Smooth muscle cell of the brain vasculature (primary cell): ENCODE measurements around the gene IFI44.

Experiments used
- DNase-seq: peaks from one replicate; pipeline ENCODE4 v3.0.0-alpha.2; 2012; ENCODE audit warnings: low read depth, low spot score

Gene IFI44, protein sequence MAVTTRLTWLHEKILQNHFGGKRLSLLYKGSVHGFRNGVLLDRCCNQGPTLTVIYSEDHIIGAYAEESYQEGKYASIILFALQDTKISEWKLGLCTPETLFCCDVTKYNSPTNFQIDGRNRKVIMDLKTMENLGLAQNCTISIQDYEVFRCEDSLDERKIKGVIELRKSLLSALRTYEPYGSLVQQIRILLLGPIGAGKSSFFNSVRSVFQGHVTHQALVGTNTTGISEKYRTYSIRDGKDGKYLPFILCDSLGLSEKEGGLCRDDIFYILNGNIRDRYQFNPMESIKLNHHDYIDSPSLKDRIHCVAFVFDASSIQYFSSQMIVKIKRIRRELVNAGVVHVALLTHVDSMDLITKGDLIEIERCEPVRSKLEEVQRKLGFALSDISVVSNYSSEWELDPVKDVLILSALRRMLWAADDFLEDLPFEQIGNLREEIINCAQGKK

GRCh38 chr1:78649628-78650027 lies at the start of gene IFI44:
Gene IFI44, plus strand, starts transcription at chr1:78649831. Its CDS starts 365 bp downstream, at chr1:78650196.
- peak; percentile 85 for DNase-seq

DNA sequence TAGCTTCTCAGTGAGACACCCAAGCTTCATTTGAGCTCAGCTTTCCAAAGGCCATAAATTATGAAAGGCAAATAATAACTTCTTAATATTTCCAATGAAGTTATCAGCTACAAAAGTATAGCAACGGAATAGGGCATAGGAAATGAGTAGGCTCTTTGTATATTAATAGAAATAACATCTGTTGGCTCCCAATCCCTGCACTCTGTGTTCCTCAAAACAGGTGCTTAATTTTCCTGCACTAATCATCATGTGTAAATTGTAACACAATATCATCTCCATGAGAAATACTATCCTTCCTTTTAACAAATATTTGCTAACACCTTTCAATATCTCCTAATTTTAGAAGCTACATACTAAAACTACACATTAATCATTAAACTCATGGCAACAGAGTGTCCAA lies 48.6 kb upstream of the IFI44 start:
- DNase-seq, result no peak

DNA sequence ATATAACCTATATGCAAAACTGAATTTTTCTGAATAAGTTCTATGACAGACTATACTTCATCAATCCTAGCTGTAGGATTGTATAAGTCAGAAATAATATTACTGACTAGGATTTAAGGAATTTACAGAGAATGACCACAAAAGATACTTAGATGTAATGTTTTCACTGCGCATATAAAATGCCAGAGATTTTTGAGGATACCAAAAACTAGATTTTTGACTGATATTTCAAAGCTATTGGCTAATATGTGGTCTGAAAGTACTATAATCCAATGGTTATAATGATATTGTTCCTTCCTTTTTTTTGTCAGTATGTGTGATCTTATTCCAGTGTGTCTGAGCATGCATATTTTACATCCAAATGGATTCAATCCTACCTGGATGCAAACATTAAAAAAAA lies 46.4 kb upstream of the IFI44 start:
- DNase-seq, result no peak

GRCh38 chr1:78604643-78605042 lies 45.0 kb upstream of the IFI44 start:
- DNase-seq, result no peak

DNA sequence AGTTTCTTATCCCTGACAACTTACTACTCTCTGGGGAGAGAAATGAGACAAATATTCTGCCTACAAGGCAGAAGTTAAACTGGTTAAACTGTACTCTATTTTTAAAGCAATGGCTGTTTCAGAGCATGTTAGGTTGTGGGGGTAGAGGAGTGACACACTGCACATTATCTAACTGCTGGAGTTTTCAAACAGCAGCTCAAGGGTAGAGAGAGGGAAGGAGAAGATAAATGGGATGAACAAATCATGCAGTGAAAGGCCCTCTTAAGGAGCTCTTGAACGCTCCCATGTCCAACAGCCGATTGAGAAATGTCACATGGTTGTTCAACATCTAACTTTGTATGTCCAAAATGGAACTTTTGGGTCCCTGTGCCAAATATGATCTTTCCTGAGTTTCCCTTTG lies 43.4 kb upstream of the IFI44 start:
- DNase-seq, result no peak

DNA sequence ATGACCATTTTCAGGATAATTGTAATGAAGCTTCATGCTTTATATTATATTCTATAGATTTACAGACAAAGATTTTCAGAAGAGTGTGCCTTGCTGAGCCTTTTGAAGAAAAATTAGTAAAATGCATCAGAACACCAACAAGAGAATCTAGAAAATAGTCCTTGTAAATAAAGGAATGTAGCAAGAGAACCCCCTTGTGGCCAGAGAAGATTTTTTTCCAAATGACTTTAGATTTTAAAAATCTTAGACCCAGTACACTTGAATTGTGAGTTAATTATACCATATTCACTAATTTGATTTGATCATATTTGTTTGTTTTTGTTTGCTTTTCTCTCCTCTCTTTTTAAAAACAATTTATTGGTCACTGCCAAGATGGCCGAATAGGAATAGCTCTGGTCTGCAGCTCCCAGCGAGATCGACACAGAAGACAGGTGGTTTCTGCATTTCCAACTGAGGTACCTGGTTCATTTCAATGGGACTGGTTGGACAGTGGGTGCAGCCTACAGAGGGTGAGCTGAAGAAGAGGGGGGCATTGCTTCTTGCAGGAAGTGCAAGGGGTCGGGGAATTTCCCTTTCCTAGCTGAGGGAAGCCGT lies 42.2 kb upstream of the IFI44 start:
- no peak for DNase-seq

DNA sequence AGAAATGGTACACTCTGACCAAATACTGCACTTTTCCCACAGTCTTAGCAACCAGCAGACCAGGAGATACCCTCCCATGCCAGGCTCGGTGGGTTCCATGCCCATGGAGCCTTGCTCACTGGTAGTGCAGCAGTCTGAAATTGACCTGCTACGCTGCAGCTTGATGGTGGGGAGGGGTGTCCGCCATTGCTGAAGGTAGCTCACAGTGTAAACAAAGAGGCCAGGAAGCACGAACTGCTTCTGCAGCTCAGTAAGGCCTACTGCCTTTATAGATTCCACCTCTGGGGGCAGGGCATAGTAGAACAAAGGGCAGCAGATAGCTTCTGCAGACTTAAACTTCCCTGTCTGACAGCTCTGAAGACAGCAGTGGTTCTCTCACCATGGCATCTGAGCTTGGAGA lies 41.7 kb upstream of the IFI44 start:
- no peak for DNase-seq

DNA sequence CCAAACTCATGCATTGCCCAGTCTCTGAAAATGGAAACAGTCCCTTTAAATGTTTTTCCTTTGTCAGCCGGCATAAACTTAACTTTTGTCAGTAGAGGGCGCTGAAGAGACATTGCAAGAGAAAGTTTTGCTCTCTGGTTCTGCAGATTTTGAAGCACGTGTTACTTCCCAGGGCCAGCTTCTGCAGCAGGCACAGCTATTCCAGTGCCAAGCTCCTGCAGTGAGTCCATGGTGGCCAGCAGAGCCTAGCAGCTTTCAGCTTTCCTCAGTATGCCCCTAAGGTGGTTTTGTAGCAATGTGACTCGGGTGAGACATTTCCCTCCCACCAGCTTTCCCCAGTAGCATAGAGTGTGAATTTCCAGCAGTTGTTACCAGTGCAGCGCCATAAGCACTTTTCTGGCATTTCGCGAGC lies 32.0 kb upstream of the IFI44 start:
- peak; percentile 86 for DNase-seq

DNA sequence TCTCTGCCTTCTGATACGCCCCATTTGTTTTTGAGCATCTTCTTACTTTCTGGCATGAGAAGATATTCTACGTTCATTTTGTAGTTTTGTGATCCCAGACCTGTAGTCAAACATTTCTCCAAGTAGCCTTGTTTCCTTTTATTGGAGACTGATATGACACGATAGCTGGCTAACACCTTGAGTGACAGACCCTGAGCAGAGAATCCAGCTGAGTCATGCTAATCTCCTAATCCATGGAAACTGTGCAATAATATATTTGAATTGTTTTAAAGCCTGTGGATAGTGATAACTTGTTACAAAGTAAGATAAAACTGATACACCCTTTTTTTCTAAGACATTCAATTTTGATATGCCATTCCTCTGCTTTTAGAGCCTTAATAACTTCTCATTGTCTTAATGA lies 30.6 kb upstream of the IFI44 start:
- DNase-seq, result no peak

DNA sequence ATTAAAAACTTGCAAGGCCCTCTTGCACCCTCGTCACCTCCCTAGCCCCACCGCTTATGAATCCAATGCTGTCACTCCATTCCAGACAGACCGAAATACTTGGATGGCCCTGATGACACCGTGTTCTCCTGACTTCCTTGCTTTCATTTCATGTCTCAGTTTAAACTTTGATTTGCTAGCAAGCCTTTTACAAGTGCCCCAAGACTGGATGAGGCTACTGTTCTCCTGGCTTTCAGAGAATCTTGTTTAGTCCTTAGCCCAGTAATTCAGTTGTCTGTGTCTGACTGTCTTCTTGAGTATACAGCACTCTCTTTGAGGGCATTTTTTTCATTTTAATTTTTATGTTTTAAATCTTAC lies 30.2 kb upstream of the IFI44 start:
- DNase-seq, result no peak

- DNase-seq, result peak; percentile 62
These were observed 29.6 kb upstream of the IFI44 start, which contains the start of gene IFI44L for GRCh38 chr1:78619803-78620579. Gene IFI44L, plus strand, starts transcription at chr1:78620448. Its CDS starts 7,468 bp downstream, at chr1:78627916.

DNA sequence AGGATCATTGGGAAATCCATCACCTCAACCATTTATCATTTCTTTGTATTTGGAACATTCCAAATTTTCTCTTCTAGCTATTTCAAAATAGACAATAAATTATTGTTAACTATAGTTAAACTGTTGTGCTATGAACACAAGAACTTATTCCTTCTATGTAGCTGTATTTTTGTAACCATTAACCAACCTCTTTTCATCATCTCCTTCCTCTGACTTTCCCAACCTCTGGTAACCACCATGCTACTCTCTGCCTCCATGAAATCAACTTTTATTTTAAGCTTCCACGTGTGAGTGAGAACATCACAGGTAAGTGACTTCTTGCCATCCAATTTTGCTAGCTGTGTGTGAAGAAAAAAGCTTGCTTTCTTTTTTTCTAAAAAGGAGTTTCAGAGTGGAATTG lies 29.0 kb upstream of the IFI44 start:
- no peak for DNase-seq

- no peak for DNase-seq
These were observed 27.1 kb upstream of the IFI44 start for GRCh38 chr1:78622548-78622947.

DNA sequence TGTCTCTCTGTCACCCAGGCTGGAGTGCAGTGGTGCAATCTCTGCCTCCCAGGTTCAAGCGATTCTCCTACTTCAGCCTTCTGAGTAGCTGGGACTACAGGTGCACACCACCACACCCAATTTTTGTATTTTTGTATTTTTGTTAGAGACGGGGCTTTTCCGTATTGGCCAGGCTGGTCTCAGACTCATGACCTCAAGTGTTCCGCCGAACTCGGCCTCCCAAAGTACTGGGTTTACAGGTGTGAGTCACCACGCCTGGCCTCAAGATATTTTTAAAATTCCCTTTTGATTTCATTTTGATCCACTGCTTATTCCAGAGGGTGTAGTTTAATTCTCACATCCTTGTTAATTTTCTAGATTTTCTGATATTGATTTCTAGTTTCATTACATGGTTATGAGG lies 25.6 kb upstream of the IFI44 start:
- no peak for DNase-seq

DNA sequence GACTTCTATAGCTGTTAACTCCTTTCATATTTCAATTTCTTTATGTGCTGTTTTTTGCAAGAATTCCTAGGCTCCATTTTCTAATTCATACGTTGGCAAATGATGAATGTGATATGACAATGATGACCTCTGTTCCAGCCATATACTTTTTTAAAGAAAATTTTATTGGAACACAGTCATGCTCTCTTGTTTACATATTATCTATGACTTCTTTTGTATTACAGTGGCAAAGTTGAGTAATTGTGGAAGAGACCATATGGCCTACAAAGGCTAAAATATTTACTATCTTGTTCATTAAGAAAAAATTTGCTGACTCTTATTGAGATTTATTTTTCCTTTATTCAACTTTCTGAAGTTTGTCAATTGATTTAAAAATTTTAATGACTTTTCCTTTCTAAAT lies 22.3 kb upstream of the IFI44 start:
- DNase-seq, result no peak

DNA sequence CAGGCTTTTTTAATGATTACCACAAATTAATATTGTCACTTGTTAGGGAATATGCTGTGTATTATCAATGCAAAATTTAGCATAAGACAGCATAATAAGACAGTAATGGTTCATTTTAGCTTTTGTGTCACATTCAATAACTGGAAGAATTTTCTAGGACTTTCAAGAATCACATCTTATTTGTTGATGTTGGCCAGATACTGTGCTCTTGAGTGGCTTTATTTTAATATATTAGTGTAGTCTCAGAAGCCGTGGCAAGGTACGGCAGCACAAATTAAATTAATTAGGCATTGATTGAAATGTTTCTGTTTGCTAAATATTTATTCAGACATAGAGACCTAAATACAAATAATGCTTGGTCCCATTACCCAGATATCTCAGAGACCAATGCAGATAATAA lies 19.0 kb upstream of the IFI44 start:
- no peak for DNase-seq

DNA sequence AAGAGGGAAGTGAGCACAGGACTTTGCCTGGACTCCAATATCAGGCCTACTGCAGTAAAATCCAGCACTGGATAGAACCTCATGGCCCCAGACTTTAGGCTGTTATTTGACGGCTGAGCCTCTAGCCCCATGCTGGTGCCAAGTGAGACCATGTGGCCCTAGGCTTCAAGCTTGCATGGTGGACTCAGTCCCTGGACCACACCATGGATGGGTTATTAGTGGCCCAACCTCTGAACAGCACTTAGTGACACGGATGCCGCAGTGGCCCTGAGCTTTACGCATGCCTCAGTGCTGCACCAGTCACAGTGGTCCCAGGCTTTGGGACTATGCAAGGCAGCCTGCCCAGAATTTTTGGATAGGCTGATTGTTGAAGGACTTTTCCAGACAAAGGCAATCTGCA lies 16.4 kb upstream of the IFI44 start:
- no peak for DNase-seq

DNA sequence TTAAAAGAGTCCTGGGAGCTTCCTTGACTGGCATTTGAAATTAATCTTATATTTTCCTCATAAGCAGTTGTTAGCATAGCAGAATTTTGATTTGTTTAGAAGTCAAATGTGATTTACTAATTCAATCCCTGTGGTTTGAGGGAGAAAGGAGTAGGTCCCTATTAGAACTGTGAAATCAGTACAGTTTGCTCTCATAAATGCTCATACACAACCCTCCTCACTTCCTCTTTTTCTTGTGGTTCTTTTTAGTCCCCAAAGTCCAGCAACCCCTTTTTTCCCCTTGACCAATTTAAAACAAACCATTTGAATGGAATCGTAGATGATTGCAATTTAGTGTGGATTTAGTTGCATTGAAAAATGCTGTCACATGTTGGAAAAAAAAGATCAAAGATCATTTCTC lies 9.2 kb upstream of the IFI44 start:
- DNase-seq, result no peak

GRCh38 chr1:78641558-78641957 lies 8.1 kb upstream of the IFI44 start:
- no peak for DNase-seq

- no peak for DNase-seq
These were observed 3.9 kb upstream of the IFI44 start for GRCh38 chr1:78645723-78646122.

DNA sequence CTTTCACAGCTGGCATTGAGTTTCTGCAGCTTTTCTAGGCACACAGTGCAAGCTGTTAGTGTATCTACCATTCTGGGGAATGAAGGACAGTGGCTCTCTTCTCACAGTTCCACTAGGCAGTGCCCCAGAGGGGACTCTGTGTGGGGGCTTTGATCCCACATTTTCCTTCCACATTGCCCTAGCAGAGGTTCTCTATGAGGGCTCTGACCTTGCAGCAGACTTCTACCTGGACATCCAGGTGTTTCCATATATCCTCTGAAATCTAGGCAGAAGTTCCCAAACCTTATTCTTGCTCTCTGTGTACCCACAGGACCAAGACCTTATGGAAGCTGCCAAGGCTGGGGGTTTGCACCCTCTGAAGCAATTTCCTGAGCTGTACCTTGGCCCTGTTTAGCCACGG lies 2.4 kb upstream of the IFI44 start:
- DNase-seq, result no peak

DNA sequence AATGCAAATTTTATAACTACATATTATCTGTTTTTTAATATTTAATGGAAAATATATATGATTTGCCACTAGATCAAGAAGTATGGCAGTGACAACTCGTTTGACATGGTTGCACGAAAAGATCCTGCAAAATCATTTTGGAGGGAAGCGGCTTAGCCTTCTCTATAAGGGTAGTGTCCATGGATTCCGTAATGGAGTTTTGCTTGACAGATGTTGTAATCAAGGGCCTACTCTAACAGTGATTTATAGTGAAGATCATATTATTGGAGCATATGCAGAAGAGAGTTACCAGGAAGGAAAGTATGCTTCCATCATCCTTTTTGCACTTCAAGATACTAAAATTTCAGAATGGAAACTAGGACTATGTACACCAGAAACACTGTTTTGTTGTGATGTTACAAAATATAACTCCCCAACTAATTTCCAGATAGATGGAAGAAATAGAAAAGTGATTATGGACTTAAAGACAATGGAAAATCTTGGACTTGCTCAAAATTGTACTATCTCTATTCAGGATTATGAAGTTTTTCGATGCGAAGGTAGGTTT lies 556 bp downstream of the IFI44 start:
- DNase-seq, result no peak
